AG08395 (cell line): ENCODE results near the gene ZFHX3.

ENCODE experiments used
- DNase-seq: peaks from one replicate; pipeline ENCODE4 v3.0.0; 2012; ENCODE audit warnings: mixed read lengths, low spot score

Gene ZFHX3

GRCh38 chr16:73040136-73040535 is 7.8 kb downstream of the ZFHX3 start:
- no peak for DNase-seq

GRCh38 chr16:73037845-73038570 is 9.9 kb downstream of the ZFHX3 start:
- no peak for DNase-seq

GRCh38 chr16:73037331-73037745 is 10.6 kb downstream of the ZFHX3 start:
- DNase-seq = no peak

GRCh38 chr16:73036074-73036826 is 11.7 kb downstream of the ZFHX3 start:
- no peak for DNase-seq

GRCh38 chr16:73034374-73034773 is 13.6 kb downstream of the ZFHX3 start:
- no peak for DNase-seq

- DNase-seq = no peak
These were observed 14.5 kb downstream of the ZFHX3 start for GRCh38 chr16:73033271-73033998.

- no peak for DNase-seq
These were observed 15.2 kb downstream of the ZFHX3 start for GRCh38 chr16:73032541-73033270.

GRCh38 chr16:73031984-73032383 is 15.9 kb downstream of the ZFHX3 start:
- DNase-seq = no peak

GRCh38 chr16:73031155-73031866 is 16.6 kb downstream of the ZFHX3 start:
- peak; percentile 80 for DNase-seq

- no peak for DNase-seq
These were observed 19.1 kb downstream of the ZFHX3 start for GRCh38 chr16:73028721-73029361.

- DNase-seq = no peak
These were observed 19.7 kb downstream of the ZFHX3 start for GRCh38 chr16:73028263-73028662.

- no peak for DNase-seq
These were observed 20.2 kb downstream of the ZFHX3 start for GRCh38 chr16:73027685-73028111.

GRCh38 chr16:73026754-73027684 is 20.9 kb downstream of the ZFHX3 start:
- no peak for DNase-seq

- no peak for DNase-seq
These were observed 22.1 kb downstream of the ZFHX3 start for GRCh38 chr16:73025856-73026210.

- no peak for DNase-seq
These were observed 22.6 kb downstream of the ZFHX3 start for GRCh38 chr16:73025151-73025855.

GRCh38 chr16:73024571-73025105 is 23.3 kb downstream of the ZFHX3 start:
- DNase-seq = no peak

- no peak for DNase-seq
These were observed 24.0 kb downstream of the ZFHX3 start for GRCh38 chr16:73023752-73024570.

GRCh38 chr16:73023320-73023719 is 24.6 kb downstream of the ZFHX3 start:
- DNase-seq = no peak
